HepG2 (cell line): ENCODE measurements around the gene CFAP90. TPM values are rescaled to one million over a fixed set of nuclear protein-coding genes. Genes with fewer than 3 reads are reported as not detected.

Experiments used
- ASH2L ChIP-seq: fragments of 300-600, 200-600 bp; sonication (generic); IDR thresholded peaks from 2 replicates; pipeline ENCODE4 v1.7.0; 2017; ENCODE audit warnings: low read depth, mild to moderate bottlenecking, moderate library complexity, mixed read lengths, low read length; ENCODE audit not compliant: insufficient read length
- ATF7-NPFF ChIP-seq: sonication (generic); formaldehyde crosslinking; IDR thresholded peaks from 2 replicates; pipeline ENCODE4 v1.8.1; 2023; ENCODE audit warnings: mild to moderate bottlenecking, low read depth, missing genetic modification reagents, moderate library complexity
- GABPB1 ChIP-seq: IDR thresholded peaks from 2 replicates; pipeline ENCODE4 v1.6.1; 2016; ENCODE audit warnings: mild to moderate bottlenecking, missing genetic modification reagents, moderate library complexity, missing compliant biosample characterization
- HOXA5 ChIP-seq: sonication (generic); formaldehyde crosslinking; IDR thresholded peaks from 2 replicates; pipeline ENCODE4 v1.4.0; 2020; ENCODE audit warnings: missing genetic modification reagents
- KDM2A ChIP-seq: sonication (generic); formaldehyde crosslinking; IDR thresholded peaks from 2 replicates; pipeline ENCODE4 v1.4.0; 2020; ENCODE audit warnings: low read depth, missing genetic modification reagents, borderline replicate concordance
- KLF12 ChIP-seq: sonication (generic); formaldehyde crosslinking; IDR thresholded peaks from 2 replicates; pipeline ENCODE4 v1.4.0; 2020; ENCODE audit warnings: missing genetic modification reagents, borderline replicate concordance
- LBX2 ChIP-seq: sonication (generic); formaldehyde crosslinking; IDR thresholded peaks from 2 replicates; pipeline ENCODE4 v1.5.0; 2020; ENCODE audit warnings: missing genetic modification reagents, mild to moderate bottlenecking, borderline replicate concordance
- MAZ ChIP-seq, 2 experiments: sonication (generic) in 1 of 2; formaldehyde crosslinking in 1 of 2; IDR thresholded peaks; 2 replicates each; pipeline versions ENCODE4 v1.5.0 to v1.6.1; 2012 to 2020; ENCODE audit warnings: low read depth in 2 of 2, mild to moderate bottlenecking in 2 of 2, borderline replicate concordance in 1 of 2, improper control_type of control experiment in 1 of 2, low read length in 1 of 2, missing genetic modification reagents in 1 of 2, moderate library complexity in 1 of 2
- RAD21 ChIP-seq: fragments of 450-650 bp; formaldehyde crosslinking; IDR thresholded peaks from 2 replicates; pipeline ENCODE4 v1.5.0; 2020; ENCODE audit warnings: mild to moderate bottlenecking
- RBM22 ChIP-seq: fragments of 200-400 bp; formaldehyde crosslinking; optimal IDR thresholded peaks from 2 replicates; pipeline ENCODE3; 2017; ENCODE audit warnings: mild to moderate bottlenecking, low read length, moderate library complexity
- SAP130 ChIP-seq: IDR thresholded peaks from 2 replicates; pipeline ENCODE4 v1.6.1; 2016; ENCODE audit warnings: low read depth
- ZFY ChIP-seq: sonication (generic); formaldehyde crosslinking; IDR thresholded peaks from 2 replicates; pipeline ENCODE4 v1.4.0; 2020; ENCODE audit warnings: missing genetic modification reagents
- ZNF251 ChIP-seq: sonication (generic); formaldehyde crosslinking; IDR thresholded peaks from 2 replicates; pipeline ENCODE4 v1.9.0; 2021; ENCODE audit warnings: mild to moderate bottlenecking, missing genetic modification reagents
- ZNF496 ChIP-seq: sonication (generic); formaldehyde crosslinking; IDR thresholded peaks from 2 replicates; pipeline ENCODE4 v1.8.1; 2023; ENCODE audit warnings: mild to moderate bottlenecking, moderate library complexity, missing genetic modification reagents; ENCODE audit not compliant: insufficient replicate concordance
- ZNF556 ChIP-seq: sonication (generic); formaldehyde crosslinking; IDR thresholded peaks from 2 replicates; pipeline ENCODE4 v1.4.0; 2020; ENCODE audit warnings: mild to moderate bottlenecking, missing genetic modification reagents, borderline replicate concordance
- ZNF567 ChIP-seq: sonication (generic); formaldehyde crosslinking; IDR thresholded peaks from 2 replicates; pipeline ENCODE4 v1.8.1; 2023; ENCODE audit warnings: mild to moderate bottlenecking, missing genetic modification reagents, borderline replicate concordance
- ZNF878 ChIP-seq: sonication (generic); formaldehyde crosslinking; IDR thresholded peaks from 2 replicates; pipeline ENCODE4 v1.8.1; 2023; ENCODE audit warnings: mild to moderate bottlenecking, missing genetic modification reagents, moderate library complexity
- ZNF891 ChIP-seq: sonication (generic); formaldehyde crosslinking; IDR thresholded peaks from 2 replicates; pipeline ENCODE4 v1.5.0; 2020; ENCODE audit warnings: mild to moderate bottlenecking, missing genetic modification reagents
- polyA plus RNA-seq, 8 experiments: library from polyadenylated mRNA; depleted of rRNA in 3 of 8; stranded (reverse) in 7 of 8; unstranded in 1 of 8; fragments of >200 nt; fragmentation: Illumina TruSeq in 4 of 8; extraction: Trizol in 4 of 8; gene quantifications; 2 replicates each; pipeline versions ENCODE4 v1.2.1 to v1.2.3, GENCODE V29; 2011 to 2016; ENCODE audit warnings: low read depth in 4 of 8, missing spikeins in 1 of 8, mixed read lengths in 1 of 8; ENCODE audit not compliant: insufficient read depth in 1 of 8
- total RNA-seq, 5 experiments: library from RNA; depleted of rRNA; stranded (reverse); fragments of >200 nt; fragmentation: Illumina TruSeq; extraction: Trizol; gene quantifications; 2 replicates each; pipeline ENCODE4 v1.2.3, GENCODE V29; 2016; ENCODE audit warnings: low read depth in 1 of 5
- TF ChIP-seq, protein P1 (sequence below): sonication (generic); formaldehyde crosslinking; IDR thresholded peaks from 2 replicates; pipeline ENCODE4 v1.4.0; 2020; ENCODE audit warnings: missing genetic modification reagents, mild to moderate bottlenecking, borderline replicate concordance
- TF ChIP-seq, protein P2 (sequence below): sonication (generic); formaldehyde crosslinking; IDR thresholded peaks from 2 replicates; pipeline ENCODE4 v1.4.0; 2020; ENCODE audit warnings: mild to moderate bottlenecking, low read depth, missing genetic modification reagents
- TF ChIP-seq, protein P3 (sequence below): sonication (generic); formaldehyde crosslinking; IDR thresholded peaks from 2 replicates; pipeline ENCODE4 v1.4.0; 2020; ENCODE audit warnings: mild to moderate bottlenecking, missing genetic modification reagents

CFAP90 gene
- total and polyA plus RNA-seq, 2 of the 13 experiments (the other 11 are each of a cell fraction or from before 2014, with no cell fraction given) = 0.11 TPM; not detected in 1

DNA sequence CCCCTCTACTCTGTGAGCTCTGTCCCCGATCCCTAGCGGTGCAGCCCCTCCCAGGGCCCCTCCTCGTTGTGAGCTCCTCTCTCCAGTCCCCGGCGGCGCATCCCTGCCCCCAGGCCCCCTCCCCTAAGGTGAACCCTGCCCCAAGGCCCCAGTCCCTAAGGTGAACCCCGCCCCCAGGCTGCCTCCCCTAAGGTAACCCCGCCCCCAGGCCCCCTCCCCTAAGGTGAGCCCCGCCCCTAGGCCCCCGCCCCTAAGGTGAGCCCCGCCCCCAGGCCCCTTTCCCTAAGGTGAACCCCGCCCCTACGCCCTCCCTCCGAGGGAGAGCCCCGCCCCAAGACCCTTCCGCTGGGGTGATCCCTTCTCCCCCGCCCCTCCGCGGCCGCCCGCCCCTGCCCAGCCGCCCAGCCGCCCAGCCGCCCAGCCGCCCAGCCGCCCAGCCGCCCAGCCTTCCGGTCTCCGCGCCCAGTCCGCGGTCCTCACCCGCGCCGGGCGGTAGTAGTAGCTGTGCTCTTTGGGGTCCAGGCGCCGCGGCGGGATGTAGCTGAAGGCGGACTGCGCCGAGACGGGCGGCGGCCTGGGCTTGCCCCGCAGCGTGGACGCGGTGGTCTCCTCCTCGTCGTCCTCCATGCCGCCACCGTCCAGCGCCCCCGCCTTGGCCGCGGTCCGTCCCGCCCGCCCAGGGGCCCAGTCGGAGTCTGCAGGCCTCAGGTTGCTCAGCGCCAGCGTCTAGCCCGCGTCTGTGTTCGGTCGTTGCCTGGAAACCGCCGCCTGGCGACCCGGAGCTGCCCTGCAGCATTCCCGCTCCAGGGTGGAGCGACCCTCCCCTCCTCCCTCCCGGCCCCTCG is at the start of gene CFAP90 (continued):
- TF ChIP-seq, protein P1, sequence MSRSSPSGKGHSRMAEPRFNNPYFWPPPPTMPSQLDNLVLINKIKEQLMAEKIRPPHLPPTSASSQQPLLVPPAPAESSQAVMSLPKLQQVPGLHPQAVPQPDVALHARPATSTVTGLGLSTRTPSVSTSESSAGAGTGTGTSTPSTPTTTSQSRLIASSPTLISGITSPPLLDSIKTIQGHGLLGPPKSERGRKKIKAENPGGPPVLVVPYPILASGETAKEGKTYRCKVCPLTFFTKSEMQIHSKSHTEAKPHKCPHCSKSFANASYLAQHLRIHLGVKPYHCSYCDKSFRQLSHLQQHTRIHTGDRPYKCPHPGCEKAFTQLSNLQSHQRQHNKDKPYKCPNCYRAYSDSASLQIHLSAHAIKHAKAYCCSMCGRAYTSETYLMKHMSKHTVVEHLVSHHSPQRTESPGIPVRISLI = no peak
- TF ChIP-seq ZNF878 (CRISPR knock-in tag) (no peak), ZNF496 (CRISPR knock-in tag) (no peak), KLF12 (no peak), ZNF891 (CRISPR knock-in tag) (no peak), KDM2A (CRISPR knock-in tag) (peak; percentile 20; the same call in 1 of the 2 replicates), GABPB1 (CRISPR knock-in tag) (peak; percentile 64; the same call in 1 of the 2 replicates), RBM22 (peak; percentile 49), ZNF251 (CRISPR knock-in tag) (no peak), HOXA5 (CRISPR knock-in tag) (no peak), RAD21 (CRISPR knock-in tag) (0 out of 2 replicates have a peak, but pooled peaks have one; percentile 10), ZNF567 (no peak), ZFY (CRISPR knock-in tag) (peak; percentile 89), LBX2 (0 out of 2 replicates have a peak, but pooled peaks have one; percentile 56), SAP130 (CRISPR knock-in tag) (peak; percentile 90), ZNF556 (CRISPR knock-in tag) (0 out of 2 replicates have a peak, but pooled peaks have one; percentile 22), MAZ (IDR thresholded peaks at IDR 0.05; ENCODE audit: borderline replicate concordance, low read depth, low read length) (peak; percentile 25; the same call in 1 of the 2 replicates), MAZ (CRISPR knock-in tag; IDR thresholded peaks at IDR 0.05; ENCODE audit: low read depth) (no peak), ATF7-NPFF (CRISPR knock-in tag) (peak; percentile 21; the same call in 1 of the 2 replicates), ASH2L (peak; percentile 46)
- TF ChIP-seq, protein P2, sequence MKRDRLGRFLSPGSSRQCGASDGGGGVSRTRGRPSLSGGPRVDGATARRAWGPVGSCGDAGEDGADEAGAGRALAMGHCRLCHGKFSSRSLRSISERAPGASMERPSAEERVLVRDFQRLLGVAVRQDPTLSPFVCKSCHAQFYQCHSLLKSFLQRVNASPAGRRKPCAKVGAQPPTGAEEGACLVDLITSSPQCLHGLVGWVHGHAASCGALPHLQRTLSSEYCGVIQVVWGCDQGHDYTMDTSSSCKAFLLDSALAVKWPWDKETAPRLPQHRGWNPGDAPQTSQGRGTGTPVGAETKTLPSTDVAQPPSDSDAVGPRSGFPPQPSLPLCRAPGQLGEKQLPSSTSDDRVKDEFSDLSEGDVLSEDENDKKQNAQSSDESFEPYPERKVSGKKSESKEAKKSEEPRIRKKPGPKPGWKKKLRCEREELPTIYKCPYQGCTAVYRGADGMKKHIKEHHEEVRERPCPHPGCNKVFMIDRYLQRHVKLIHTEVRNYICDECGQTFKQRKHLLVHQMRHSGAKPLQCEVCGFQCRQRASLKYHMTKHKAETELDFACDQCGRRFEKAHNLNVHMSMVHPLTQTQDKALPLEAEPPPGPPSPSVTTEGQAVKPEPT = 0 out of 2 replicates have a peak, but pooled peaks have one; percentile 21
- TF ChIP-seq, protein P3, sequence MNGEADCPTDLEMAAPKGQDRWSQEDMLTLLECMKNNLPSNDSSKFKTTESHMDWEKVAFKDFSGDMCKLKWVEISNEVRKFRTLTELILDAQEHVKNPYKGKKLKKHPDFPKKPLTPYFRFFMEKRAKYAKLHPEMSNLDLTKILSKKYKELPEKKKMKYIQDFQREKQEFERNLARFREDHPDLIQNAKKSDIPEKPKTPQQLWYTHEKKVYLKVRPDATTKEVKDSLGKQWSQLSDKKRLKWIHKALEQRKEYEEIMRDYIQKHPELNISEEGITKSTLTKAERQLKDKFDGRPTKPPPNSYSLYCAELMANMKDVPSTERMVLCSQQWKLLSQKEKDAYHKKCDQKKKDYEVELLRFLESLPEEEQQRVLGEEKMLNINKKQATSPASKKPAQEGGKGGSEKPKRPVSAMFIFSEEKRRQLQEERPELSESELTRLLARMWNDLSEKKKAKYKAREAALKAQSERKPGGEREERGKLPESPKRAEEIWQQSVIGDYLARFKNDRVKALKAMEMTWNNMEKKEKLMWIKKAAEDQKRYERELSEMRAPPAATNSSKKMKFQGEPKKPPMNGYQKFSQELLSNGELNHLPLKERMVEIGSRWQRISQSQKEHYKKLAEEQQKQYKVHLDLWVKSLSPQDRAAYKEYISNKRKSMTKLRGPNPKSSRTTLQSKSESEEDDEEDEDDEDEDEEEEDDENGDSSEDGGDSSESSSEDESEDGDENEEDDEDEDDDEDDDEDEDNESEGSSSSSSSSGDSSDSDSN = peak; percentile 76; the same call in 1 of the 2 replicates
